K562 (cell line): Measurements from ENCODE around the gene PPP1R37. TPM values are rescaled to one million over a fixed set of nuclear protein-coding genes. Genes with fewer than 3 reads are reported as not detected.

ENCODE experiments used
- ATAC-seq: fragments of 200-7000 bp; cut with Tn5 transposase; 3 replicates; pipeline ENCODE4 v1.9.1; 2020; ENCODE audit warnings: moderate library complexity
- BruUV-seq: library from RNA; stranded (reverse); fragments of 400-500 nt; replicated peaks from 2 replicates; lab custom pipeline; 2021; lab: Mats Ljungman, UMichigan
- CTCF ChIA-PET: fragments of 300-600 bp; formaldehyde crosslinking; extraction: SDS; loops from one replicate; lab custom pipeline; 2021; ENCODE audit warnings: low intra/inter-chr PET ratio; lab: Yijun Ruan, JAX
- POLR2A ChIA-PET: fragments of 300-600, 350-650 bp; sonication (Branson Sonifier 250); formaldehyde crosslinking; extraction: SDS; loops from one replicate; lab custom pipeline; 2021; ENCODE audit warnings: antibody characterized with exemption, inconsistent platforms; lab: Yijun Ruan, JAX
- DNase-seq, 4 experiments: peaks; one replicate each; pipeline versions ENCODE4 v3.0.0 to v3.0.0-alpha.2; 2011 to 2018; ENCODE audit warnings: low spot score in 3 of 4, mixed read lengths in 3 of 4; ENCODE audit errors: extremely low read depth in 1 of 4
- FAIRE-seq: peaks from 2 replicates; lab custom pipeline; 2011; peaks lifted over from hg19 to GRCh38; lab: Jason Lieb, UNC
- H2AFZ ChIP-seq: 2 replicates; pipeline ENCODE4 v1.6.0; 2011; ENCODE audit warnings: low read depth, low read length, control low read depth, inconsistent platforms
- H3K27ac ChIP-seq: fragments of 200-600 bp; 3 replicates; pipeline ENCODE4 v1.8.0; 2011; ENCODE audit warnings: low read depth, mild to moderate bottlenecking, control low read depth, inconsistent platforms, low read length, moderate library complexity, mixed read lengths; ENCODE audit errors: extremely low read depth
- H3K27me3 ChIP-seq, 2 experiments: fragments of 300-600 bp in 1 of 2; 2 replicates in 1 of 2; 3 replicates in 1 of 2; pipeline versions ENCODE4 v1.6.0 to v1.8.0; 2011; ENCODE audit warnings: inconsistent platforms in 2 of 2, low read length in 2 of 2, mild to moderate bottlenecking in 1 of 2, mixed read lengths in 1 of 2, moderate library complexity in 1 of 2; ENCODE audit not compliant: control insufficient read depth in 2 of 2, insufficient read depth in 2 of 2
- H3K36me3 ChIP-seq: fragments of 300-600 bp; 3 replicates; pipeline ENCODE4 v1.8.0; 2011; ENCODE audit warnings: mild to moderate bottlenecking, low read length, inconsistent platforms; ENCODE audit not compliant: control insufficient read depth, insufficient read depth
- H3K4me1 ChIP-seq, 2 experiments: fragments of 200-600 bp in 1 of 2; replicated peaks in 1 of 2; 2 replicates in 1 of 2; 3 replicates in 1 of 2; pipeline versions ENCODE4 v1.5.1 to v1.8.0; 2011; ENCODE audit warnings: inconsistent platforms in 2 of 2, low read length in 2 of 2, mild to moderate bottlenecking in 1 of 2, mixed read lengths in 1 of 2, moderate library complexity in 1 of 2; ENCODE audit not compliant: control insufficient read depth in 2 of 2, insufficient read depth in 2 of 2
- H3K4me2 ChIP-seq: 2 replicates; pipeline ENCODE4 v1.6.1; 2011; ENCODE audit warnings: low read length, control low read depth, inconsistent platforms, mixed read lengths; ENCODE audit not compliant: insufficient read depth
- H3K4me3 ChIP-seq: fragments of 200-600 bp; sonication (generic), shearing (Covaris generic); 2 replicates; pipeline ENCODE4 v1.5.1; 2016; ENCODE audit warnings: control low read depth, inconsistent platforms
- H3K79me2 ChIP-seq: fragments of 200-600 bp; 3 replicates; pipeline ENCODE4 v1.8.0; 2011; ENCODE audit warnings: low read length, inconsistent platforms; ENCODE audit not compliant: control insufficient read depth, insufficient read depth
- H3K9ac ChIP-seq, 2 experiments: 2 replicates each; pipeline versions ENCODE4 v1.6.0 to v1.6.1; 2011; ENCODE audit warnings: low read depth in 2 of 2, low read length in 2 of 2, control low read depth in 1 of 2, inconsistent platforms in 1 of 2, mild to moderate bottlenecking in 1 of 2, mixed read lengths in 1 of 2; ENCODE audit not compliant: insufficient read depth in 1 of 2
- H3K9me1 ChIP-seq: one replicate; pipeline ENCODE4 v1.6.0; 2011; ENCODE audit warnings: inconsistent platforms, mild to moderate bottlenecking, low read length, moderate library complexity; ENCODE audit not compliant: control insufficient read depth, insufficient read depth
- H3K9me3 ChIP-seq: replicated peaks from 2 replicates; pipeline ENCODE4 v1.5.1; 2011; ENCODE audit warnings: low read depth, low read length, inconsistent platforms; ENCODE audit not compliant: control insufficient read depth, insufficient read depth
- H4K20me1 ChIP-seq: replicated peaks from 2 replicates; pipeline ENCODE4 v1.6.1; 2011; ENCODE audit warnings: low read length, inconsistent platforms, mixed read lengths; ENCODE audit not compliant: control insufficient read depth, insufficient read depth
- HDAC6 ChIP-seq: IDR thresholded peaks from 2 replicates; pipeline ENCODE4 v1.6.1; 2012; ENCODE audit warnings: low read depth, mild to moderate bottlenecking, control low read depth, inconsistent platforms, low read length, moderate library complexity
- HNRNPK ChIP-seq: fragments of 200-400 bp; formaldehyde crosslinking; IDR thresholded peaks from one replicate; pipeline ENCODE4 v1.6.1; 2018; ENCODE audit warnings: mild to moderate bottlenecking, low read depth, low read length; ENCODE audit not compliant: poor library complexity, severe bottlenecking
- MITF ChIP-seq: IDR thresholded peaks from 2 replicates; pipeline ENCODE4 v1.6.1; 2014; ENCODE audit warnings: antibody characterized with exemption
- NFIC ChIP-seq: fragments of 450-650 bp; IDR thresholded peaks from 2 replicates; pipeline ENCODE4 v1.6.1; 2017; ENCODE audit warnings: mild to moderate bottlenecking, inconsistent platforms
- NR2F6 ChIP-seq: fragments of 450-650 bp; formaldehyde crosslinking; IDR thresholded peaks from 2 replicates; pipeline ENCODE4 v1.4.0; 2020; ENCODE audit warnings: mild to moderate bottlenecking
- SMAD4 ChIP-seq: fragments of 250-450 bp; sonication (Bioruptor Pico); conservative IDR thresholded peaks from 2 replicates; pipeline ENCODE4 v1.8.0; 2021; ENCODE audit warnings: inconsistent platforms, mild to moderate bottlenecking, moderate library complexity
- SPI1 ChIP-seq: IDR thresholded peaks from 2 replicates; pipeline ENCODE4 v1.6.1; 2011; ENCODE audit warnings: low read depth, low read length, control low read depth, borderline replicate concordance
- ZBTB49 ChIP-seq: sonication (generic); formaldehyde crosslinking; IDR thresholded peaks from 2 replicates; pipeline ENCODE4 v1.8.0; 2022; ENCODE audit warnings: missing genetic modification reagents, mild to moderate bottlenecking, borderline replicate concordance
- ZNF707 ChIP-seq: fragments of 250-450 bp; sonication (Bioruptor Pico); conservative IDR thresholded peaks from 2 replicates; pipeline ENCODE4 v1.8.0; 2022; ENCODE audit warnings: inconsistent platforms, mild to moderate bottlenecking, moderate library complexity
- WGBS: fragments of 100-300 bp; shearing (Covaris generic); methylation state at CpG from one replicate; pipeline ENCODE4 v1.1.6; 2016; ENCODE audit warnings: low coverage, mixed read lengths; ENCODE audit not compliant: insufficient coverage; ENCODE audit errors: missing lambda C conversion rate; 5-methylcytosine and 5-hydroxymethylcytosine counted together
- in situ Hi-C: fragments of 300-500 bp; cut with MboI; formaldehyde crosslinking; loops from 4 replicates; pipeline ENCODE4 v1.15.0; 2018; ENCODE audit warnings: inconsistent platforms, mixed read lengths
- intact Hi-C: fragments of 100-400 bp; cut with micrococcal nuclease; formaldehyde crosslinking; loops from 2 replicates; pipeline ENCODE4 v1.14.2; 2022
- polyA plus RNA-seq, 8 experiments: library from polyadenylated mRNA; depleted of rRNA in 4 of 8; stranded (reverse) in 5 of 8; unstranded in 3 of 8; fragments of >200 nt; fragmentation: Nextera tagmentation in 2 of 8; fragmentation: Illumina TruSeq in 1 of 8; extraction: Ambion mirVana in 2 of 8; extraction: Trizol in 1 of 8; gene quantifications; 2 replicates each; pipeline versions ENCODE4 v1.2.1 to v1.2.3, GENCODE V29; 2011 to 2014; ENCODE audit warnings: inconsistent platforms in 1 of 8, missing spikeins in 1 of 8
- total RNA-seq, 7 experiments: library from RNA; depleted of rRNA in 6 of 7; stranded (reverse); fragments of >200 nt in 6 of 7; fragmentation: Illumina TruSeq in 2 of 7; extraction: Trizol in 2 of 7; gene quantifications; 2 replicates each; pipeline versions ENCODE4 v1.2.1 to v1.2.3, GENCODE V29; 2011 to 2021; ENCODE audit warnings: low replicate concordance in 1 of 7
- TF ChIP-seq, protein P1 (sequence below): sonication (generic); formaldehyde crosslinking; IDR thresholded peaks from 2 replicates; pipeline ENCODE4 v1.8.0; 2022; ENCODE audit warnings: missing genetic modification reagents, mild to moderate bottlenecking, moderate library complexity, borderline replicate concordance

Gene PPP1R37
- total and polyA plus RNA-seq, 9 of the 15 experiments (the other 6 are each of a cell fraction or from before 2014, with no cell fraction given): 0.04 to 20.3 (median 7.3) TPM

- Histone ChIP-seq H3K4me1 (peaks cover 15 to 69% of the 10 kb centered on the region in 2 experiments), H4K20me1 (peaks cover 6% of the 10 kb centered on the region), H3K9me3 (no peaks in the 10 kb centered on the region), H3K9ac (peak overlapping the region in 1 of 2 experiments; percentile 32; a peak in 1 of 4 replicates), H3K36me3 (peaks cover 18% of the 10 kb centered on the region; the same call in 1 of the 3 replicates), H2AFZ (no peak overlapping the region), H3K79me2 (no peaks in the 10 kb centered on the region), H3K4me3 (no peak overlapping the region), H3K9me1 (peaks cover 5% of the 10 kb centered on the region), H3K27me3 (no peaks in the 10 kb centered on the region), H3K27ac (no peak overlapping the region), H3K4me2 (no peak overlapping the region)
- FAIRE-seq (no peak), DNase-seq (no peak), ATAC-seq (no peak)
- 86% methylated on average over 4 of the region's 4 CpGs for WGBS
- ChIA-PET POLR2A (interaction anchor here (0.6 kb wide), 3 partner anchors 15 to 236 kb away, joined by 3 read pairs; no protein-coding TSS in a partner anchor), CTCF (no interaction called here)
- peak; percentile 83 for TF ChIP-seq ZNF707 (CRISPR knock-in tag)
- no peak for TF ChIP-seq MITF
- BruUV-seq: no TSS peak
- in situ Hi-C loops (no loop called here), intact Hi-C loops (no loop called here)
Observed at GRCh38 chr19:45150180-45150579, 57.2 kb downstream of the PPP1R37 start.

- no TSS peak for BruUV-seq
- Histone ChIP-seq H3K4me1 (peaks cover 15 to 66% of the 10 kb centered on the region in 2 experiments), H3K9ac (peak overlapping the region in 1 of 2 experiments; percentile 22; a peak in 2 of 4 replicates), H3K27me3 (no peaks in the 10 kb centered on the region), H3K27ac (no peak overlapping the region), H3K79me2 (no peaks in the 10 kb centered on the region), H3K36me3 (peaks cover 13% of the 10 kb centered on the region; the same call in 1 of the 3 replicates), H3K4me3 (no peak overlapping the region), H4K20me1 (peaks cover 8% of the 10 kb centered on the region), H2AFZ (no peak overlapping the region), H3K4me2 (no peak overlapping the region), H3K9me3 (no peaks in the 10 kb centered on the region), H3K9me1 (peaks cover 5% of the 10 kb centered on the region)
- no peak for FAIRE-seq
- DNase-seq: peak in 1 of 4 experiments; percentile 44
- in situ Hi-C loops (no loop called here), intact Hi-C loops (no loop called here)
- CTCF ChIA-PET: no interaction called here
- WGBS: 27% methylated on average over 4 of the region's 4 CpGs
- POLR2A ChIA-PET: interaction anchor here (0.6 kb wide), 1 partner anchor 649 kb away, joined by 4 read pairs; no protein-coding TSS in a partner anchor
- ATAC-seq: peak; percentile 11
- TF ChIP-seq HDAC6: no peak
- TF ChIP-seq, protein P1, sequence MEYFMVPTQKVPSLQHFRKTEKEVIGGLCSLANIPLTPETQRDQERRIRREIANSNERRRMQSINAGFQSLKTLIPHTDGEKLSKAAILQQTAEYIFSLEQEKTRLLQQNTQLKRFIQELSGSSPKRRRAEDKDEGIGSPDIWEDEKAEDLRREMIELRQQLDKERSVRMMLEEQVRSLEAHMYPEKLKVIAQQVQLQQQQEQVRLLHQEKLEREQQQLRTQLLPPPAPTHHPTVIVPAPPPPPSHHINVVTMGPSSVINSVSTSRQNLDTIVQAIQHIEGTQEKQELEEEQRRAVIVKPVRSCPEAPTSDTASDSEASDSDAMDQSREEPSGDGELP: 0 out of 2 replicates have a peak, but pooled peaks have one; percentile 22
- no peak for TF ChIP-seq NR2F6 (CRISPR knock-in tag)
- TF ChIP-seq NFIC: peak; percentile 88
- TF ChIP-seq HNRNPK: no peak
- no peak for TF ChIP-seq SMAD4 (CRISPR knock-in tag)
- 0 out of 2 replicates have a peak, but pooled peaks have one; percentile 1 for TF ChIP-seq SPI1
- TF ChIP-seq ZBTB49 (CRISPR knock-in tag): no peak
Observed at GRCh38 chr19:45150751-45151281, 57.8 kb downstream of the PPP1R37 start.
